ENCODE data around the gene STAU1.
"Not testable (repeated sequence)": the region's sequence is repeated elsewhere in the genome, so short reads cannot be mapped to it uniquely, and the experiment has no call there.

The STAU1 gene

GRCh38 chr20:49112596-49113274 is 75.4 kb downstream of the STAU1 start:
- POLR2A ChIA-PET: no interaction called here
- Histone ChIP-seq H3K27ac (ENCODE audit: extremely low read depth, low read depth, low read length) (no peak overlapping the region), H3K4me3 (ENCODE audit: low read depth, low read length) (no peak overlapping the region), H3K4me1 (ENCODE audit: control insufficient read depth, insufficient read depth, low read length) (no peaks in the 10 kb centered on the region), H3K9me3 (ENCODE audit: control insufficient read depth, insufficient read depth, low read depth, low read length) (no peaks in the 10 kb centered on the region), H3K36me3 (ENCODE audit: control insufficient read depth in 2 of 2, insufficient read depth in 1 of 2, low read length in 2 of 2) (peaks cover 11 to 62% of the 10 kb centered on the region in 2 experiments; a peak in 2 of 3 replicates)
- CTCF ChIA-PET: no interaction called here
- TF ChIP-seq ZNF433 (tag by site-specific recombination; IDR thresholded peaks at IDR 0.05; ENCODE audit: low read depth) (no peak), PRDM1 (tag by site-specific recombination; IDR thresholded peaks at IDR 0.05) (peak; percentile 72)

- H3K4me1 ChIP-seq (ENCODE audit: control insufficient read depth, insufficient read depth, low read length): no peaks in the 10 kb centered on the region
- H3K4me3 ChIP-seq (ENCODE audit: low read depth, low read length): no peak overlapping the region
- peaks cover 11 to 45% of the 10 kb centered on the region in 2 experiments; a peak in 2 of 3 replicates for H3K36me3 ChIP-seq (ENCODE audit: control insufficient read depth in 2 of 2, insufficient read depth in 1 of 2, low read length in 2 of 2)
- no peak overlapping the region for H3K27ac ChIP-seq (ENCODE audit: extremely low read depth, low read depth, low read length)
- CTCF ChIA-PET: interaction anchor here (0.6 to 0.8 kb wide), 2 partner anchors 47 to 1497 kb away, joined by 3 read pairs; no protein-coding TSS in a partner anchor
- POLR2A ChIA-PET: interaction anchor here (0.7 kb wide), 1 partner anchor 65 kb away, joined by 3 read pairs; the partner anchor contains the start of gene CSE1L
- TF ChIP-seq ZNF121 (tag by site-specific recombination; IDR thresholded peaks at IDR 0.05) (peak; percentile 70), ZNF600 (tag by site-specific recombination; IDR thresholded peaks at IDR 0.05) (0 out of 2 replicates have a peak, but pooled peaks have one; percentile 14), BCL11B (tag by site-specific recombination; IDR thresholded peaks at IDR 0.05; ENCODE audit: low read depth) (no peak), WT1 (tag by site-specific recombination; IDR thresholded peaks at IDR 0.05) (no peak)
- H3K9me3 ChIP-seq (ENCODE audit: control insufficient read depth, insufficient read depth, low read depth, low read length): no peaks in the 10 kb centered on the region
These were observed 77.1 kb downstream of the STAU1 start for GRCh38 chr20:49110767-49111694.

- Histone ChIP-seq H3K4me1 (ENCODE audit: control insufficient read depth, insufficient read depth, low read length) (no peaks in the 10 kb centered on the region), H3K27ac (ENCODE audit: extremely low read depth, low read depth, low read length) (no peak overlapping the region), H3K4me3 (ENCODE audit: low read depth, low read length) (no peak overlapping the region), H3K36me3 (ENCODE audit: control insufficient read depth in 2 of 2, insufficient read depth in 1 of 2, low read length in 2 of 2) (peaks cover 12 to 46% of the 10 kb centered on the region in 2 experiments), H3K9me3 (ENCODE audit: control insufficient read depth, insufficient read depth, low read depth, low read length) (no peaks in the 10 kb centered on the region)
- ChIA-PET POLR2A (no interaction called here), CTCF (interaction anchor here (0.6 kb wide), 1 partner anchor 449 kb away, joined by 3 read pairs; no protein-coding TSS in a partner anchor)
- TF ChIP-seq AEBP2 (tag by site-specific recombination; IDR thresholded peaks at IDR 0.05; ENCODE audit: borderline replicate concordance) (no peak), ZNF324 (tag by site-specific recombination; IDR thresholded peaks at IDR 0.05) (no peak), KLF9 (tag by site-specific recombination; IDR thresholded peaks at IDR 0.05; ENCODE audit: low read depth) (no peak), ZNF610 (tag by site-specific recombination; IDR thresholded peaks at IDR 0.05; ENCODE audit: borderline replicate concordance) (no peak), GFI1B (tag by site-specific recombination; IDR thresholded peaks at IDR 0.05) (no peak), ZNF626 (tag by site-specific recombination; IDR thresholded peaks at IDR 0.05) (no peak), ZNF23 (tag by site-specific recombination; IDR thresholded peaks at IDR 0.05; ENCODE audit: borderline replicate concordance) (no peak)
These were observed 81.8 kb downstream of the STAU1 start for GRCh38 chr20:49106328-49106727.

GRCh38 chr20:49104979-49105547 is 83.1 kb downstream of the STAU1 start:
- not testable (repeated sequence) for H3K4me1 ChIP-seq (ENCODE audit: control insufficient read depth, insufficient read depth, low read length); H3K27ac ChIP-seq (ENCODE audit: extremely low read depth, low read depth, low read length); H3K9me3 ChIP-seq (ENCODE audit: control insufficient read depth, insufficient read depth, low read depth, low read length); H3K4me3 ChIP-seq (ENCODE audit: low read depth, low read length)
- ChIA-PET POLR2A (interaction anchor here (1.8 kb wide), 1 partner anchor 58 kb away, joined by 4 read pairs; the partner anchor contains the start of gene CSE1L), CTCF (interaction anchor here (1.0 kb wide), 1 partner anchor 35 kb away, joined by 3 read pairs; no protein-coding TSS in a partner anchor)
- TF ChIP-seq PRDM10 (tag by site-specific recombination; IDR thresholded peaks at IDR 0.05): peak; percentile 79
- TF ChIP-seq ZNF239 (tag by site-specific recombination; IDR thresholded peaks at IDR 0.05): peak; percentile 5; the same call in 1 of the 2 replicates
- peaks cover 22 to 50% of the 10 kb centered on the region in 2 experiments for H3K36me3 ChIP-seq (ENCODE audit: control insufficient read depth in 2 of 2, insufficient read depth in 1 of 2, low read length in 2 of 2)
